Measurements from ENCODE around the gene ATF7IP2.
"Not testable (repeated sequence)": the region's sequence is repeated elsewhere in the genome, so short reads cannot be mapped to it uniquely, and the experiment has no call there.

ATF7IP2 gene

GRCh38 chr16:10497132-10498101 is 111.6 kb downstream of the ATF7IP2 start:
- DNase-seq (ENCODE audit: extremely low read depth, low read depth), result no peak
- no peak for TF ChIP-seq CTCF (IDR thresholded peaks at IDR 0.05; ENCODE audit: low read depth, low read length)

GRCh38 chr16:10500582-10500981 is 114.7 kb downstream of the ATF7IP2 start:
- DNase-seq (ENCODE audit: extremely low read depth, low read depth), result no peak
- TF ChIP-seq CTCF (IDR thresholded peaks at IDR 0.05; ENCODE audit: low read depth, low read length), result no peak

- TF ChIP-seq CTCF (IDR thresholded peaks at IDR 0.05; ENCODE audit: low read depth, low read length), result no peak
- DNase-seq (ENCODE audit: extremely low read depth, low read depth), result no peak
These were observed 115.3 kb downstream of the ATF7IP2 start for GRCh38 chr16:10501016-10501607.

GRCh38 chr16:10502776-10503175 is 116.9 kb downstream of the ATF7IP2 start:
- no peak for TF ChIP-seq CTCF (IDR thresholded peaks at IDR 0.05; ENCODE audit: low read depth, low read length)
- DNase-seq (ENCODE audit: extremely low read depth, low read depth), result no peak

- no peak for TF ChIP-seq CTCF (IDR thresholded peaks at IDR 0.05; ENCODE audit: low read depth, low read length)
- no peak for DNase-seq (ENCODE audit: extremely low read depth, low read depth)
These were observed 118.6 kb downstream of the ATF7IP2 start for GRCh38 chr16:10504404-10504885.

GRCh38 chr16:10505286-10505685 is 119.4 kb downstream of the ATF7IP2 start:
- DNase-seq (ENCODE audit: extremely low read depth, low read depth), result not testable (repeated sequence)

GRCh38 chr16:10509534-10510025 is 123.7 kb downstream of the ATF7IP2 start:
- TF ChIP-seq CTCF (IDR thresholded peaks at IDR 0.05; ENCODE audit: low read depth, low read length), result peak; percentile 74
- DNase-seq (ENCODE audit: extremely low read depth, low read depth), result peak; percentile 52
